LNCAP (cell line): Measurements from ENCODE around the gene MITF.

Experiments used
- TF ChIP-seq, protein P1 (sequence below): fragments of 450-650 bp; IDR thresholded peaks from 2 replicates; pipeline ENCODE4 v1.5.1; 2017; ENCODE audit warnings: mild to moderate bottlenecking

Gene MITF

DNA sequence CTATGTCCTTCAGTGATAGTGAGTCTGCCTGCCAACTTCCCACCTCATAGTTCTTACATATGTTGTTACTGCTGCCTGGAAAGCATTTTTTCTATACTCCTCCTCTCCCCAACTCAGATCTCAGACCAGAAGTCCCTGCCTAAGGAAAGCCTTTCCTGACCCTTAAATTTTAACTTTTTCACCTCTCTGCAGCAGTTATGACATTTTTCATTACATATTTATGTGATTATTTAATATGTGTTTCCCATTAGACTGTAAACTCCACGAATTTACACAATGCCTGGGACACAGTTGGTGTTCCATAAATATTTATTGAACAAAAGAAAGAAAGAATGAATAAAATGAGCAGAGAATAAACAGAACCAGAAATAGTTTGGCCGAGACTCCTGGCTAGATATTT, 125.5 kb downstream of the MITF start:
- TF ChIP-seq, protein P1, sequence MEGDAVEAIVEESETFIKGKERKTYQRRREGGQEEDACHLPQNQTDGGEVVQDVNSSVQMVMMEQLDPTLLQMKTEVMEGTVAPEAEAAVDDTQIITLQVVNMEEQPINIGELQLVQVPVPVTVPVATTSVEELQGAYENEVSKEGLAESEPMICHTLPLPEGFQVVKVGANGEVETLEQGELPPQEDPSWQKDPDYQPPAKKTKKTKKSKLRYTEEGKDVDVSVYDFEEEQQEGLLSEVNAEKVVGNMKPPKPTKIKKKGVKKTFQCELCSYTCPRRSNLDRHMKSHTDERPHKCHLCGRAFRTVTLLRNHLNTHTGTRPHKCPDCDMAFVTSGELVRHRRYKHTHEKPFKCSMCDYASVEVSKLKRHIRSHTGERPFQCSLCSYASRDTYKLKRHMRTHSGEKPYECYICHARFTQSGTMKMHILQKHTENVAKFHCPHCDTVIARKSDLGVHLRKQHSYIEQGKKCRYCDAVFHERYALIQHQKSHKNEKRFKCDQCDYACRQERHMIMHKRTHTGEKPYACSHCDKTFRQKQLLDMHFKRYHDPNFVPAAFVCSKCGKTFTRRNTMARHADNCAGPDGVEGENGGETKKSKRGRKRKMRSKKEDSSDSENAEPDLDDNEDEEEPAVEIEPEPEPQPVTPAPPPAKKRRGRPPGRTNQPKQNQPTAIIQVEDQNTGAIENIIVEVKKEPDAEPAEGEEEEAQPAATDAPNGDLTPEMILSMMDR, result no peak

DNA sequence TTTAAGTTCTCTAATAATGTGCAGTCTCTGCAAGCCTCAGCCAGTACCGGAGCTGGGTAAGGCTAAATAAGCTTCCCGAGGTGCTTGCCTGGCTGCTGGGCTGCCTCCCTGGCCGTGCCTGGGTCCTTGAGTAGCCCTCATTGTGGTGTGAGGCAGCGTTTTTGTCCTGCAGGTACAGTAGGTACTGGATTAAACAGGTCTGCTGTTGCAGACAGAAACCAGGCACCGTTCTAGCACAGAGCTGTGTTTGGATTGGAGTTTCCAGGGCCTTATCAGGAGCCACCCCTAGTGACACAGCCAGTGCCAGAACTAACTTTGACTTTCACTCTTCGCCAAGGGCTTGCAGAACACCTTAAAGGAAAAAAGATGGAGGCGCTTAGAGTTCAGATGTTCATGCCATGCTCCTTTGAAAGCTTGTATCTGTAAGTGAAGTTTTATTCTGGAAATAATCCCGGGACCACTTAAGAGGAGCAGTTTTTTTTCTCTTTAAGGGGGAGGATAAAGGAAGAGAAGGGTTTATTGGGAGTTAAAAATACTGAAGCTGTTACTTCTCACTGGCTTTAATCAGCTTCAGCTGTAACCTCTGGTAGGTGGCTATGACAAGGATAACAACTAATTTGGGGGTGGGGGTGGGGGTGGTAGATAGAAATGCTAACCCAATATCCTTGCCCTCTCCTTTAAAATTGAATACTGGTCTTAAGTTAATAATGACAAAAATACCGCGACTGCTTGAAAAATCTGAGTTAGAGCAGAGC, 126.8 kb downstream of the MITF start:
- TF ChIP-seq, protein P1, result no peak

DNA sequence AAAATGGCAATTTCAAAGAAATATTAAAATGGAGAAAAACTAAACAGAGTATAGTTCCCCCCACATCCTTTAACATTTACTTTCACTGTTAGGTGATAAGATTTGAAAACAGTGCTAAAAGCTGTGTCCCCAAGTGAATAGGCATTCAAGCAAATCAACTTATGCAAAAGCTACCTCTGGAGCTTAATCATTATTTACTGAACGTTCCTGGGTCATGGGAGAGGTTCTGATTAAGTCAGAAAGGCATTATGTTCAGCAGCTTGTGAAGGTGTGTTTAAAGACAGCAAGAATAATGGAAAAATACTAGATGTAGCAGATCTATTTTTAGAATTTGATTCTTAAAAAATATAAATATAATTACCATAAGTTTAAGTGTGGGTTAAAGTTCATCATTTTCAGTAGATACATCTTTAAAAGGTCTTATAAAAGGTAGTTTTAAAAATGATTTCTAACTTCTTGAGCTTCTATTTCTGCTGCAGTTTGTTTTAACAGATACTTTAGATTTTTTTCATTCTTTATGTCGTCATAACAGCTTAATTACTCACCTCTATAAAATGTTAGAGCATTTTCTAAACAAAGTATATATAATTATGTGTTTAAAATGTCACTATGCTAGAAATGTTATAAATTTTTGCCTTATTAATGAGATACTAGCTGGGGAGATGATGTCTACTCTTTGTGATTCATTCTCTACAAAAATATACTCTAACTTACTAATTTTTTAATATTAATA, 127.9 kb downstream of the MITF start:
- TF ChIP-seq, protein P1, result no peak

DNA sequence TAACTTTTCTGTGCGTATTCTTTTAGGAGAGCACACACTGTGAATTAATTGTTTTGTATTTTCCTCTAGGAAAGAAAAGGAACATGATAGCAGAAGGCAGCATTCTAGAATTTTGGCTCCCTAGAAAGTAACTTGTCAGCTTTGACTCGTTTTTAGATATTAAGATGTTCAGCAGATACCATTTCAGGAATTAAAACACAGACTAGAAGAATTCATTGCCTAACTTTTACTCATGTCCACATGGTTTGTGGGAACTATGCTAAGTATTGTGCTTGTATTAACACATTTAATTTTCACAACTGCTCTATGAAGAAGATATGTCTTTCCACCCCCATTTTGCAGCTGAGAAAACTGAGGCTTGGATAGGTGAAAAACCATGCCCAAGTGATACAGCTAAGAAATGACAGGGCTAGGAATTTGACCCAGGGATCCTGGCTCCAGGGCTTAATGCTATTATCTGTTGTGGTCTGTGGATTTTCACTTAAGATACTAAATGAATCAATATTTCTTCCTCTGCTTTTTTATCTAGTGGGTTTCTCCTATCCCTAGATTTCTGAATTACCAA, 128.8 kb downstream of the MITF start:
- TF ChIP-seq, protein P1, result no peak

DNA sequence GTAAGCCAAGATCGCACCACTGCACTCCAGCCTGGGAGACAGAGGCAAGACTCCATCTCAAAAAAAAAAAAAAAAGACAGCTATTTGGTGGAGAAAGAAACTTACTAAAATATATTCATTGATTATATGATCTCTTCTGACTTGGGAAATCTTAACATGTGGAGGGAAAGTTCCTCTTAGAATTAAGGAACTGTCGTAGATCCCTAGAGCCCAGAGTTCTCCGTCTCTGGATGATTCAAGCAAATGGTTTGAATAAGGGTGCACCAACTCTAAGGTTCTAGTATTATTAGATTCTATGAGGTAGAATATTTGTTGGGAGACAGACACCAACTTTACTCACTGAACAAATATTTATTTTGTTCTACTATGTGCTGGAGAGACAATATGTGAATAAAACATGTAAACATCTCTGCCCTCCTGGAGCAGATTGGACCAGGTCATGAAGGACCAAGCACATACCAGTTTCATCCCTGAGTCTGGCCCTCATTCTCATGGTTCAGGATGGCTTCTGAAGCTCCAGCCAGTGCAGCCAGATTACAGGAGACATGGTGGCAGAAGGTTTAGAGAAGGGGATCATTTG, 129.7 kb downstream of the MITF start:
- TF ChIP-seq, protein P1, result no peak

DNA sequence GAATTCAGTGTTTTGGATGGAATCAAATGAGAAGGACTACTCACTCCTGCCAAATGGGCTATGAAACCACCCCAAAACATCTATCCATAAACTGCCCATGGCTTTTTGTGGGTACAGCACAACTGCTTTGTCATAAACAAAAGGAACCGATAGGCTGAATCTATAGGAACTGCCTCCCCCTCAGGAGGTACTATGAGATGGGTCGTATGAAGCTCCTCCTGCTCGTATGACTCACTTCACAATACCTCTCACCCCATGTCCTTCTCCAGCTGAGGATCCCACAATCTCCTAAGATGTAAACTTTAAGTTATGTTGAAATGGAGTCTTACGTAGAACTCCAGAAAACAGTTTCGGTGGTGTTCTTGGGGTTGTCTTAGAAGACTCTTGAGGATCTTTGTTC, 130.4 kb downstream of the MITF start:
- TF ChIP-seq, protein P1, result no peak

DNA sequence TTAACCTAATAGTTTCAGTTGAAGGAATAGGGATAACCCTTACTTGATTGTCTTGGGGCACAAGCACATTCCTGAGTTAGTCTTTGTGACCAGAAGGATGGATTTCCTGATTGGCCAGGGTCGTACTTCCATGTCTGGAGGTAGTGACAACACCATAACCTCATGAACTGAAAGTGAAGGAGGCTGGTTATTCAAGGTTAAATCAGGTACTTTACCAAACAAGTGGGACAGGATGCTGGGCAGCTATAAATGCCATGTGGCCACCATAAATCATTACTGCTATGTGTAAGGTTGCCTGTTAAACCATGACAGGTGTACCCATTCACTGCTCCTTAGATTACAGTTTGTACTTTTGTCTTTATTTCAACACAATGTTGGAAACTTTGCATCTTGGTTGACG, 132.0 kb downstream of the MITF start:
- TF ChIP-seq, protein P1, result no peak
